Stimulated activated CD8-positive, alpha-beta memory T cell treated with anti-CD3 and anti-CD28 coated beads, Interleukin-7, amount 100 ng/mL, for 24 hours (primary cell): ENCODE data around the gene PTPN1.
"Not testable (repeated sequence)": the region's sequence is repeated elsewhere in the genome, so short reads cannot be mapped to it uniquely, and the experiment has no call there.

Experiments used
- DNase-seq: peaks from one replicate; pipeline ENCODE4 v3.0.0-alpha.2; 2020; ENCODE audit warnings: low read depth

PTPN1 gene

DNA sequence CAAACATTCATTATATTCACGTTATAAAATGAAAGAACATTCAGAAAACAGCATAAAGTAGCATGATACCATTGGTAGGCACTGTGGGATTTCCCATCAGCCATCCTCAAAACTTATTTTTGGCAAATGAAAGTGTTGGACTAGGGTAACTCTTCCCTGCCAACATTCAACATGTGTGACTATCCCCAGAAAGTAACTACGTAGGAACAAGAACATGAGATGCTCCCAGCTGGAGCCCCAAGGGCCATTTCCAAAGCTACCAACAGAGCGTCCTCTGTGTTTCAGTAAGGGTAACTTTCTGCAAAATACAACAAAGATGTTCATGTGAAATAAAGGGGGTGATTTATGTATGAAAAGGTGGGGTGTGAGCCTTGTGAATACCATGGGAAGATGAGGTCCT, 28.4 kb upstream of the PTPN1 start:
- no peak for DNase-seq

DNA sequence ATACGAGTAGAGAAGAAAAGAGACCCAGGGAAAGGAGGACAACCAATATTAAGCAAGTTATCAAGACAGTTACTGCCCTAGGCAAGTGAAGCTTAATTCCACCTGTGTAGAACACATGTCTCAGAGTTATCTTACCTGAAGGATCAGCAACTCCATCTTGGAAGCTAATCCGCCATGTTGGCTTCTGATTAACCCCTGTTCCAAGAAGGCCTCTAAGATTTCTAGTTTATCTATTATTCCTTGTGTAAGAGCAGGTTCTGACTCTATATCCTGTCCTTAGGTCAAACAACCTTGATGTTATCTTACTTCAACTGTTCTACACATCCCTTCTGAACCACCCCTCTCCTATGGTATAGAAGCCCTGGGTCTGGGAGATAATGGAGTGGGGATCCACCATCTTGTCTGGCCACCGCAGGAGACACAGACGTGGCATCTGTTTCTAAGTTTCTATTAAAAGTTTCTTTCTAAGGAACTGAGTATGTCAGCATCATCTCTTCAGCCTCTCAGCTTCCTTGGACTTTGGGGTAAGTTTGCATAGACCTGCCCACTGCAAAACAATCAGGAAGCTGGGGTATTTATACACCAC, 27.7 kb upstream of the PTPN1 start:
- no peak for DNase-seq

DNA sequence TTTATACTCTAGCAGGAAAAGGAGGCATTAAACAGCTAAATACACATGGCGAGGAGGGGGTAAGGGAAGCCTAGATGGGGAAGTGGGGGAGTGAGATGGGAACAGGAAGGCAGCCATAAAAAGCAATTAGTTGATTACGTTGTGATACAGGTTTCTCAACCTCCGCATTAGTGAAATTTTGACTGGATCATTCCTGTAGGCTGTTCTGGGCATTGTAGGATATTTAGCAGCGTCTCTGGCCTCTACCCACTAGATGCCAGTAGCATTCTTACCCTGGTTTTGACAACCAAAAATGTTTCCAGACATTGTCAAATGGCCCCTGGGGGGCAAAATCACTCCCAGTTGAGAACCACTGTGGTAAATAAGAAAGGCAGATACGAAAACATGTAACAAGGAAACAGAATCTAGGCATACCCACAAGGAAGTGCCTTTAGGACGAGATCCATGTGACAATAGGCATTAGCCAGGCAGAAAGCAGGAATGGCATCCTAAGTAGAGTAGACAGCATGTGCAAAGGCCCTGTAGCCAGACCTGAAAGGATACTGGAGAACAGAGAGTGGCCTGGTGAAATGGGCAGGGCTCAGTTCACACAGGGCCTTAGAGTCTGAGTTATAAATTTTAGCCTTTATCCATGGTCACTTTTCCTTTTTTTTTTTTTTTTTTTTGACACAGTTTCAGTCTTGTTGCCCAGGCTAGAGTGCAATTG, 25.8 kb upstream of the PTPN1 start:
- no peak for DNase-seq

DNA sequence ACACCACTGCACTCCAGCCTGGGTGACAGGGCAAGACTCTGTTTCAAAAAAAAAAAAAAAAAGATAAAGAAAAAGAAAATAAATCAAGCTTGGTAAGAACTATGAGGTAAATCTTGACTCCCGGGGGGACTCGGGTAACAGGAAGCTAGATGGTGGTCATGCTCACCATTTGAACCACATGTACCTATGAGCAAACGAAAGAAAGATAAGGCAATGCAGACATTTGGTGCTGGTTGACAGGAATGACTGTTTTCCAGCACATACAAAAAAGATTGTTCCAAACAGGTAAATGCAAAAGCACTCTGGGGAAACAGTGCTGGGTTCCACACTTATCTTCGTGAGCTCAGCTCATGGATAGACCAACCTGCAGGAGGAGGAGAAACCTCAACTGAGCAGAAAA, 22.8 kb upstream of the PTPN1 start:
- no peak for DNase-seq

DNA sequence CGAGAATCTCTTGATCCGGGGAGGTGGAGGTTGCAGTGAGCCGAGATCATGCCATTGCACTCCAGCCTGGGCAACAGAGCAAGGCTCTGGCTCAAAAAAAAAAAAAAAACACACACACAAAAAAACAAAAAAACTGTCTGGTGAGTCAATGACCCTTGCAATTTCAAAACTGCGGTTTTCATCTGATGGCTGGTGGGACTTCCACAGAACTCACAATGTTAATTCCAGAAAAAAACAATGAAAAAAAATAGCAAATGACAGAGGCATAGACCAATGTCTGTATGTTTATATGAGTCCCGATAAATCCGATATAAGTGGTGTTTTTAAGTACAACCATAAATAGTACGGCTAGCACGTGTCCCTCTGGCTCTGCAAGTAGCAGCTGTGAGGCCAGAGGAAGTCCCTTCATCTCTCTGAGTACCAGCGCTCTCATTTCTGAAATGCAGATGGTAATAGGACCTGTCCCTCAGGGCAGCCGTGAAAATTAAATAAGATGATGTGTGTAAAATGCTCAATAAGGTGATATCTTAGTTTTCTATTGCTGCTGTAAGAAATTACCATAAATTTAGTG, 21.9 kb upstream of the PTPN1 start:
- DNase-seq = no peak

DNA sequence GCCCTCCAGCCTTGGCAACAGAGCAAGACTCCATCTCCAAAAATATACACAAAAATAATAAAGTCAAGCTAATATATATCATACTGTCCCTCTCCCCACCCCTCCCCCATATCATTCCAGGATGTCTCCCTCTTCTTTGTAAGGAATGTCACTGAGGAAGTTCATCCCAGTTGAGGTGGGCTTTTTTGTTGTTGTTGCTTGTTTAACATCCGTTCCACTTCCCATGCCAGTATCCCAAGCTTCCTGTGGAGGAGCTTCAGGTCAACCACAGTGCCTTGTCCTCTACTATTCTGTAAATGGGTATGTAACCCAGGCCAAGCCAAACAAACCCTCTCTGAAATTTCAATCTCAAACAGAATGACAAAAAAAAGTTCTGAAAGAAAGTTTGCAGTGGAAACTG, 19.0 kb upstream of the PTPN1 start:
- no peak for DNase-seq

DNA sequence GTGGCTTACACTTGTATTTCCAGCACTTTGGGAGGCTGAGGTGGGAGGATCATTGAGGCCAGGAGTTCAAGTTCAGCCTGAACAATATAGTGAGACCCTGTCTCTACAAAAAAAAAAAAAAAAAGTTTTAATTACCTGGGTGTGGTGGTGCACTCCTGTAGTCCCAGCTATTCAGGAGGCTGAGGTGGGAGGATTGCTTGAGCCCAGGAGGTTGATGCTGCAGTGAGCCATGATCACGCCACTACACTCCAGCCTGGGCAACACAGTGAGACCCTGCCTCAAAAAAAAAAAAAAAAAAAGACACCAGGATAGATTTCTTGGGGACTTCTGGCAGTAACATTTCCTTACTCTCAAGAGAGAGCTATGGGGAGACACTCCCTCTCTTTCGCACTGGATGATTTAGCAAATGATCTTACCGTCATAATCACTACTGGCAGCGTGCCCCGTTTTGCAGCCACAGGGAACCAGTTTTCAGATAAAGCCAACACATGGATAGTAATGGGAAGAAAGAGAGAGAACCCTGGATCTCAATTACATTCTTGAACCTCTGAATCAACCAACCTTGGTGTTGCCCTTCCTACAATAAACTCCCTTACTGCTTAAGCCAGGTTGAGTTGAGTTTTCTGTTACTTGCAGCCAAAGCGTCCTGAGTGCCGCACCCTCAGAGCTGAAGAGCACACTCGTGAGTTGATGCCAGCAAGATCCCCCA, 18.1 kb upstream of the PTPN1 start:
- DNase-seq = no peak

DNA sequence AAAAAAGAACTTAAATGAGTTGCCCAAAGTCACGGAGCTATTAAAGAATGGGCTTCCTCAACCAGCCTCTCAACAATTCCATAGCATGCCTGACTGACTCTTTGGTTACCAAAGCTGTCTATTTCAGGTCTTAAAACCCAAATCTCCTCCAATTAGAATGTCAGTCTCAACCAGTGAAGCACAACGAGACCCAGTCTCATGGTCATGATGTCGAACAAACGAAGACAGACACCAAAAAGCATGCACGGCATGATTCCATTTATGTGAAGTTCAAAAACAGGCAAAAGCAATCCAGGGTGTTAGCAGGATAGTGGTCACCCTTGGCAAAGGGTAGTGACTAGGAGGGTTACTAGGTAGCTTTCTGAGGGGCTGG, 16.3 kb upstream of the PTPN1 start:
- no peak for DNase-seq

DNA sequence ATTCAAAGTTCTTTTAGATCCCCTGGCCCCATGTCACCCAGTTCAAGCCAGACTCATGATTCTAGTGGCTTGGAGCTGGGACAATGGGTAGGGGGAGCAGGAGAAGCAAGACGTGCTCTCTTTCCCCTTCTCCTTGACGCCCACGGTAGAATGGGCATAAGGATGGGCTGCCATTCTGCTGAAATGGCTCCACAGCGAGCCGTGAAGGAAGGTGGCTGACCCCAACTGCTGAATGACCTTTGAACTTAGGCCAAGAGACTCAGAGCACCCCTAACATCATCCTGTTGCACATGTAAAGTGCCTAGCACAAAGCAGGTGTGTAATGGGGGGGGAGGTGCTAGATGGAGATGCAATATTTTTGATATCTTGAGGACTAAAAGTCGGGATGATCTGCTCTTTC, 15.8 kb upstream of the PTPN1 start:
- no peak for DNase-seq

DNA sequence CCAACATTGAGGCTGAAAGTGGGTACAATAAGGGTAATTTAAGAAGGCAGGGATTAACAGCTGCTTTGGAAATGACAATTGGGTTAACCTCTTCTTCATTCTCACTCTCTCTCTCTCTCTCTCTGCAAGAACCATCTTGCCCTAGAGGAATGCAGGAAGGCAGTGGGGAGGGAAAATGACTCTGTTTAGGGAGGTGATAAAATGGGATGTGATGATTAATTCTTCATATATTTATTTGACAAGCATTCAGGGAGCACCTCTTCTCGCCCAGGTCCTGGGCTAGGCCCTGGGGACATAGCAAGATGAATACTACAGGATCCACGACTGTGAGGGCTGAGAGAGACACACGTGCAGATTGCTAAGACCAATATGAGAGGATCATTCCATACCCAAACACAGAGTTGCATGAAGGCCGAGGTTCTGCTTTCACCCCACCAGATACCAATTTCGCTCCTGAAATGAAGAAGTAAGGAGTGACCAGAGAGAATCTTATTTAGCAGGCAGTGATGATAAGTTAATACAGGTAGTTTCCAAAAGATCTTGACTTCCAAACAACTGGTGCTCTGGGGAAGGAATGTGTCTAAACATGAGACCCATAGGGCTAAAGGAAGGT, 13.3 kb upstream of the PTPN1 start:
- no peak for DNase-seq

DNA sequence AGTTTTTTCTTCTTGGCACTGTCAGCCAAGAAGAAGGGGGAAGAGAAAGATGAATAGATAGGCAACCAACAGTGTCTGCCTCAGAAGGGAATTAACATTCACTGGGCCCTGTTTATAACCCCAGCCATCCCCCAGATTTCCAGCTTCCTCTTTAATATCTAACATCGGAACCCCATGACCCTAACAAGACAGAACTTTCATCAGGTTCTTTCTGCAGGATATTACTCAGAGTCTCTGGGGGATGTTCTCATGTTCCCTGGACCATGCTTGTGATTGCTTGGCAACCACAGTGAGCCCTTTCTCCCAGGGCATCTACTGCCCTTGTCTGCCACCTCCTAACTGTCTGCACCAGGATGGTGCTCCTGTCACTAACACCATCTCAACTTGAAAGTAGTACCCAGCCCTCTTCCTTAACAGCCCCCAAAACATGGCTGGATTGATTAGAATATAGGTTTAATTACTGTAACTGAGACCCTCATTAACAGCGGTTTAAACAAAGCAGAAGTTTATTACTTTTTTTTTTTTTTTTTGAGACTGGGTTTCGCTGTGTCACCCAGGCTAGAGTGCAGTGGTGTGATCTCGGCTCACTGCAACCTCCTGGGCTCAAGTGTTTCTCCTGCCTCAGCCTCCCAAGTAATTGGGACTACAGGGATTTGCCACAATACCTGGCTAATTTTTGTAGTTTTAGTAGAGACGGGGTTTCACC, 12.0 kb upstream of the PTPN1 start:
- DNase-seq = no peak

DNA sequence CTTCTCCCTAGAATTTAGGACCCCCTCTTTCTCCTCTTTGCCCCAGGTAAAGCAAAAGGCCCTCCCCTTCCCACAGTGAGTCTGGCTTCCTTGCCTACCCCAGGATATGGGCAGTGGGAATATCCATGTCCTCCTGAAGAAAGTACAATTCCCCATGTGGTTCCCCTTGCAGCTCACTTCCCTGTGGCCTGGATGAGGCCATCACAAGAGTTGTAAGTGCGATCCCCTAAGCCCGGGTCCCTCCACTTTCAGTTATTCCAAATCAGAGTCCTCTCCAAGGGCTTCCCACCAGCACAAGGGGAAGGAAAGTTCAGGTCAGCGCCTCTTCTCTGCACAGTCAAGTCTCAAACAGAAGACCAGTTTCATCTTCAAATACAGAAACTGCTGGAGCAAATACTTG, 10.2 kb upstream of the PTPN1 start:
- DNase-seq = no peak

DNA sequence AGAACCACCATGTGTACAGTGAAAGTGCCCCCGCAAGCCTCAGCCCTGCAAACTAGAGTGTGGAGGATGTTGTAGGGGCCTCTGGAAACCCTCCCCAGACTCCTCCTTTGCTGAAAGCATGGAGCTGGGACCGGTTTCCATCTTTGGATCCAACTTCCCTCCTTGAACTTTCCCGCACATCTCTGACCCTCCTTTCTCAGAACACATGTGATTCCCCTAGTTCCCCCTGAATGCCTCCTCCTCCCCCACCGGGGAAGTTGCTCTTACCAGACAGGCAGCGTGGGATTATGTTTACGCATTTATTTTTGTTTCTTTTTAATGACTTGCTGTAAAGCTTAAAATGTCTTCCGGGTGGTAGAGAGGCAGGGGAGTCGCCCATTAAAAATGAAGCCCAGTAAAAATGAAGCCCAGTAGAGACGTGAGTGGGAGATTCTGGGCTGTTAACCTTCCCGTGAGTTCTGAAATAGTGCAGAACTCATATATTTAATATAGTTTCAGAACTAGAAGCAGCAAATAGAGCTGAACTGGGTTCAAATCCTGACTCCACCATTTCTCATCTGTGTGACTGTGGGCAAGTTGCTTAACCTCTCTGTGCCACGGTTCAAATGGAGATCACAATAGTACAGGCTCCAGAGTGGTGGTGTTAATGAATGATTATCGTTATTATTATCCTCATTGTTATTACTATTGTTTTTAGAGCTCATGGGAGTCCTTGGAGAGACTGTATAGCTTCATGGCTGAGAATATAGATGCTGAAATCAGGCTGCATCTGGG, 8.0 kb upstream of the PTPN1 start:
- DNase-seq = no peak

DNA sequence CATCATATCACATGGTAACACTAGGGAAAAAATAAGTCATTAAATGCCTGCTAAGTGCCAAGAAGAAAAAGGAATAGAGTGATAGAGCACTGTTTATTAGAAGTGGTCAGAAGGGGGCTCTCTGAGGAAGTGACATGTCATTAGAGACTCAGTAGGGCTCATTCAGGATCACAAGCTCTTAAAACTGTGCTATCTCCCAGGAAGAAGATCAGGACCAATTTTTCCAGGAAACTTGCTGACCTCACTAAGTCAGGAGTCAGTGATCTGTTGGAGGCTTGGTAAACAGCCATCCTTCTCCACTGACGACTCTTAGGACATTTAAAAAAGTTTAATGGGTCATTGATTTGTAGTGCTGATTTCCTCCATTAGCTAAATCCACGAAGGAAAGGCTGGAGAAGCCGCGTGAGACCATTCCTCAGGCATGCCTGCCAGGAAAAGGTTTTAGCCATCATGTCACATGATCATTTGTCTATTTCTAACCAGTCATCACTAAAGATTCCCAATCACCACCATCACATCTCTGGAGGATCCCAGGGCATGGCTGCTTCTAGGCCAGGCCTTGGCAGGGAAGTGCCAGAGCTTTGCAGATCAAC, 5.9 kb upstream of the PTPN1 start:
- DNase-seq = no peak

DNA sequence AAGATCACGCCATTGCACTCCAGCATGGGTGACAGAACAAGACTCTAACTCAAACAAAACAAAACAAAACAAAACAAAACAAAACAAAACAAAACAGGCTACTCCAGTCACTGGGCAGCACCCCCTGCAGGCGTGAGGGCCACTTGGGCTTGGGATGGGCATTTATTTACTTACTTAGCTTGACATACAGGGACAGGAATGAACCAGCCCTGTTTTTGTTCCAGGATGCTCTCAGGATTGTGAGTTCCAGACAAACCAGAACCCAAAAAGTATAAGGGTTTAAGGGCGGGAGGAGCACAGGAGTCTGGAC, 4.0 kb upstream of the PTPN1 start:
- DNase-seq = no peak

DNA sequence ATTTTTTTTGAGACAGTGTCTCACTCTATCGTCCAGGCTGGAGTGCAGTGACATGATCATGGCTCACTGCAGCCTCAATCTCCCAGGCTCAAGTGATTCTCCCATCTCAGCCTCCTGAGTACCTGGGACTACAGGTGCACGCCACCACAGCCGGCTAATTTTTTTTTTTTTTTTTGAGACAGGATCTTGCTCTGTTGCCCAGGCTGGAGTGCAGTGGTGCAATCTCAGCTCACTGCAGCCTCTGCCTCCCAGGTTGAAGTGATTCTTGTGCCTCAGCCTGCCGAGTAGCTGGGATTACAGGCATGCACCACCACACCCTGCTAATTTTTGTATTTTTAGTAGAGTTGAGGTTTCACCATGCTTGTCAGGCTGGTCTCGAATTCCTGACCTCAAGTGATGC, 2.4 kb upstream of the PTPN1 start:
- not testable (repeated sequence) for DNase-seq

DNA sequence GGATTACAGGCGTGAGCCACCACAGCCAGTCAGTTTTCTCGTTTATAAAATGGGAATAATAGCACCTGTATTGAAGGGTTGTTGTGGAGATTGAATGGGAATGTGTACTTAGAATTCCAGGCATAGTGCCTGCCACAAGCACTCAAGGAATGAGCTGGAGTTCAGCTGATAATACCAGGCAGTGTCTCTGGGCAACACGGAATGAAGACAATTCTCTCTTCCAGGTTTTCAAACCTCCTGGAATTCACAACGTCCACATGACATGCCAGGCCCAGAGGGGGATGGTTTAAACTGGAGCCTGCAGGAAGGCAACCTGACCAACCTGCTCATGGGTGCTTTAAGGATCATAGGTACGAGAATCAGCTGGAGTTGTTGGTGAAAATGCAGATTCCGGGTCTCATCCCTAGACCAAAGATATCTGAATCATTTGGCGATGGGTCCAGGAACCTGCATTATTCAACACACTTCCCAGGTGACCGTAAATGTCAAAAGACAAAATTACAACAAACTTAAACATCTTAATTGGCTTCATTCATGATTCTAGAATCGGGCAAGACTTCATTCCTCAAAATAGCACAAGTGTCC, 1.9 kb upstream of the PTPN1 start:
- DNase-seq = no peak

DNA sequence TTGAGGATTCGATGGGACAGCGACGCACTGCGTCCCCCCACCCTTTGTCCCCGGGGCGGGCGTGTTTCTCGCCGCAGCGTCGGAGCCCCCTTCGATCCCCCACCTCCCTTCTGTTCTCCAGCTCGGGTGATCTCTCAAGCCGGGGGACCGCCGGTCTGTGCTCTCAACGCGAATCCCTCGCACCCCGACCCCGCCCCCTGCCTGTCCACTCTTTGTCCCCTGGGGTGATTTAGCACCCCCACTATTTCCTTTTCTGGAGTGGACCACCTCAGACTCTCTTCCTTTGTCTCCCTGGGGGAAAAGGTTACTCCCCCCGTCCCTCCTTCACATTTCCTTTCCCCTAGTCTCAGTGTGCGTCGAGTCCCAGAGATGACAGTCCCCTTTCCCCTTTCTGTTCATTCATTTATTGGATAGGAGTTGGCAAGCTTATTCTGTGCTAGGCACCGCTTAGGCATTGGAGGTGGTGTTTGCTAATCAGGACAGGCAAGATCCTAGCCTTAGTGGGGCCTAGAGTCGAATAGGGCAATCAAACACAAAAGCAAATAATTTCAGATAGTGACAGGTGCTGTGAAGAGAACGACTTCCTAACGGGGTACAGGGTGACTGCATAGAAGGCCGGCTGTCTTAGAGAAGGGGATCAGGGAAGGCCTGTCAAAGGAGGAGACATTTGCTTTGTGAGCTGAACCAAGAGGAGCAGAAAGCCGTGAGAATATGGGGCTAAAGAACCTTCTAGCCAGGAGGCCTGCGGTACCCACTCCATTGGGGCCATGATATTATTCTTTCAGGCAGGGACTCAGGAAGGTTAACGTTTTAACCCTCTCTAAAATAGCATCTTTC, 741 bp downstream of the PTPN1 start:
- no peak for DNase-seq

DNA sequence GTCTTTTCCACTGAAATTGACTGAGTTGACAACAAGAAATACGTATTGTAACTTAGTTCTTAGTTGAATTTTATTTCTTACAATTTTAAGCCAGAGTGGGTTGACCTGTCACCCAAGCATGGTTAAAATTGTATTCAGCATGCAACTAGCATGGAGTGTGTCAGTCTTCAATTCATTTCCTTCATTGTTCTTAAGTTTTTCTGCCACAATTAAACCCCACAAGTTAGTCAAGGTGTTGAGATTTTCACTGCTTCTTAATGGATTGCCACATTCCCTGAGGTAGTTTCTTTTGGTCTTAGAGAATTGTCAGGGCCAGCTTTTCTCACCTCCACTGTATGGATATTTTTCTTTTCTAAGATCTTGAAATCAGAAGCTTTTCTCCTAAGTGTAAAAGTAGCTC, 2.1 kb downstream of the PTPN1 start:
- DNase-seq = no peak
